ENCODE measurements around the gene AGAP9.
"Not testable (repeated sequence)": the region's sequence is repeated elsewhere in the genome, so short reads cannot be mapped to it uniquely, and the experiment has no call there.

The AGAP9 gene

DNA sequence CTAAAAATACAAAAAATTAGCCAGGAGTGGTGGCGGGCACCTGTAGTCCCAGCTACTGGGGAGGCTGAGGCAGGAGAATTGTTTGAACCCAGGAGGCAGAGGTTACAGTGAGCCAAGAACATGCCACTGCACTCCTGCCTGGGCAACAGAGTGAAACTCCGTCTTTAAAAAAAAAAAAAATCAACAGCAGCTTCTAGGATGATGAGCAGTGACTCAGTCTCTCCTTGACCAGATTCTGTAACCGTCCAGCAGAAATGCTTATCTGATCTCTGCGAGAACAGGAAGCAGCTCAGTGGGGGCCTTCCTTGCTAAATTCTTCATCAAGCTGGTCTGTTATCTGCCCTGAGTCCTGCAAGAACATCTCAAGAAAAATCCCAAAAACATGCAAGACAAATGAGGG is 37.5 kb downstream of the AGAP9 start:
- DNase-seq (ENCODE audit: low read depth), result not testable (repeated sequence)

DNA sequence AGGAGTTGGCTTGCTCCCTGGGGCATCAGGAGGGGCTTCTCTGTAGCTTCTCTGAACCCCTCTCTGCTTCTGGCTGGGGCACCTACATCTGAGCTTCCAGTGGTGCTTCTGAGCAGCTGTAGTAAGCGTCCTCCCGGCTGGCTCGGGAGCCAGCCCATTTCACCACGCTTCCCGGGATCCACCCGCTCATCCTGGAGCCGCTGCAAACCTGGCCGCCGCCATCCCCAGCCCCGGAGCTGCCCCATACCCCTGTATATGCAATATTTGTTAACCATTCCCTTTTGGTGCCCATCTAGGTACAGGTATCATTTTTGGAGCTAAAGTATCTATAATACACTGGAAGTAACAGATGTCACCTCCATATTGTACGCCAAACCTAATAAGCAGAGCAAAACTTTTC is 38.7 kb downstream of the AGAP9 start:
- DNase-seq (ENCODE audit: low read depth), result not testable (repeated sequence)

DNA sequence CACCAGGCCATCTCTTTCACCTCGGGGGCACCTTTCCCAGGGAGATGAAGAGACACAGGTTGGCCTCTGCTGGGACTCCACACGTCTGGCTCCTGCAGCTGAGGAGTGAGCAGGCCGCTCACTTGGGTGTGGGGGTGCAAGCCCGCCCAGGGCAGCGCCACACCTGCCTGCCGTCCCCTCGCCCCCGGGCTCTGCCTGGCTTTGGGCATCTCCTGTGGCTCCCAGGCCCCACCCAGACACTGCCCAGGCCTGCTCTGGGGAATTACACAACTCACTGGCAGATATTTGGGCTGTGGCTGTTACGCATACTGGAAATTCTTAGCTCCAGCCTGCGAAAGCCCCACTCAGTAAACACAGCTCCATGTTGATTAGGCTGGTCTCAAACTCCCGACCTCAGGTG is 39.5 kb downstream of the AGAP9 start, which contains the start of gene ANXA8:
Gene ANXA8, minus strand, starts transcription at position 193 of the 400 bp plus-strand sequence. Its CDS starts 182 bp downstream, at position 11.
- DNase-seq (ENCODE audit: low read depth), result not testable (repeated sequence)

DNA sequence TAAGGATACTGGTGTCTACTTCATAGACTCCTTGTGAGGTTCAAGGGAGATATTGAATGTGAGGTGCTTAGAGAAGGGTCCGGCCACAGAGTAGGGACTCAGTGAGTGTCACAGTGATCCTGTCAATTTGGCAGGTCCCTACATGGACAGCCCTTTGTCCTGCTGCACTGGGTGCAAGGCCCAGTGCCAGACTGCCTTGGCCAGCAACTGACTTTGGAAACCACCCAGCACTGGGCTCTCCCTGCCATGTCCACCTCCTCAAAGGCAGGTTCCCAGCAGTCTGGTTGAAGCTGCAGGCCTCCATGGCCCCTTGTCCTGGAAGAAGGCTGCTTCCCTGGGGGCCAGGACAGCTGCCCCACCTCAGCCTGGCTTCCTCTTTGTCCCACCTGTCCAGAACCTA is 41.1 kb downstream of the AGAP9 start:
- not testable (repeated sequence) for DNase-seq (ENCODE audit: low read depth)

DNA sequence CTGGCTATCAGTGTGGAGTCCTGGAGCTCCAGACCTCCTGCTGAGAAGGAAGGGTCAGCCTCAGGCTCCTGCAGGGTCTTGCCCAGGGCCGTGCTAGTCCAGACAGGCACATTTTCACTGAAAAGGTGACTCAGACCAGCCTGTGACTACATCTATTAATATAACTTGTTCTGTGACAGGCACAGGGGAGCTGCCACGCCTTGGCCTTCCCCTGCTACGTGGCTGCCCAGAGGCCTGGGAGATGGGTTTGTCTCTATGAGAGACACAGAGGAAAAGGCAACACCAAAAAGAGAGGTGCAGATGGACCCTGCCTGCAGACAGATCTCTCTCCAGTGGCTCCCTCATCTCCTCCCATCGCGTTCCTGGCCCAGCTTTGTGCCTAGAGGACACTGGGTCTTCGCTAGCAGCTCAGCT is 41.7 kb downstream of the AGAP9 start:
- DNase-seq (ENCODE audit: low read depth), result not testable (repeated sequence)

DNA sequence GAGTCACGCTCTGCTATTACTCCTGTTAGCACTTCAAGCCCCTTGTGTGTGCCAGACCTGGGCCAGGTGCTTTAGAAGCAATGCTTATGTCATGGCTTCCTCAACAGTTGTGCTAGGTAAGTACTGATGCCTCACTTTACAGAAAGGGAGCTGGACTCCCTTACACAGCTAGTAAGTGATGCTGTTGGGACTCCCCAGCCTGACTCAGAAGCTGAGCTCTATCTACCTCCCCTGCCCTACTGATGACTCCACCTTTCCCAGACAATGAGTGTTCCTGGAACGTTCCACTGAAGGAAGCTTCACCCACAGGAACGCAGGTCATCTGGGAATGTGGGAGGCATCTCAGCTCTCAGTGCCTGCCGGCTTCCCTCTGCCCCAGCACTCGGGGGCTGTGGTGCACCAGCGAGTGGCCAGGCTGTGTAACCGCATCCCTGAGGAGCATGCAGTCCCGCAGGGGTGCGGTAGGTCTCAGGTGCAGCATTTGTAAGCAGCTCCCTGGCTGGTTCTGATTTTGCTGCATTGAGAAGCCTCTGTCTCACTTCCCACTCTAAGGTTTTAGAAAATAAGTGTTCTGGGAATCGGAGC is 42.2 kb downstream of the AGAP9 start:
- not testable (repeated sequence) for DNase-seq (ENCODE audit: low read depth)

DNA sequence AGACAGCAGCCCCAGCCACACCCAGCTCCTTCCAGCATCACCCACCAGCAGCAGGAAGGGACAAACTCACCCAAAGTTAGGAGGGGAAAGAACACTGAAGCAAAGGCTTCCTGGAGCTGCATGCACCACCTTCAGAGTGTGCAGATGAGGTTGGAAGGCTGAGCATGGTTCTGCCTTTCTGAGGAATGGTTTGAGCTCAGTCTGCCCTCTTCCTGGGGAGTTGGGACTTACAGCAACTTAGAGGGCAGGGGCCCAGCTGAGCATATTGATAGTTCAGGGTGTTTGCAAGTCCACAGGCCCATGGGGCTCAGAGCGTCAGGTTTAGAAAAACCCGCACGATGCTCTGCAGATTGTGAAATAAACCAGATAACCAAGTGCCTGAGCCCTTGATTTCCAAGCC is 43.3 kb downstream of the AGAP9 start:
- DNase-seq (ENCODE audit: low read depth), result not testable (repeated sequence)

DNA sequence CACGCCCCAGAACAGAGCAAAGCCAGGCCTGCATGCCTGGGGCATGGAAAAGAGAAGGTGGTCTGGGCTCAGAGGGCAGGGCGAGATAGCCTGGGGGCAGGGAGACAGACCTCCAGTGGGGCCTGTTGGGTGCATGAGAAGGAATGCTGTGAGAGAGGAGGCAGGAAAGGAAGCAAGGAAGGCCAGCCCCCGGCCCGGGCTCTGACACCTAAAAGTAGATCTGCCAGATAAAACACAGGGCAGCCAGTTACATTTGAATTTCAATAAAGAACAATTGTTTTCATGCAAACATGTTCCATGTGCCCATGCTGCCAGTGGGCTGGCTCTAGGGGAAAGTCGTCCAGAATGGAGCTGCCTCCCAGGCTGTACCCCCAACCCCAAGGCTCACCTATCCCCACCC is 45.3 kb downstream of the AGAP9 start:
- not testable (repeated sequence) for DNase-seq (ENCODE audit: low read depth)

DNA sequence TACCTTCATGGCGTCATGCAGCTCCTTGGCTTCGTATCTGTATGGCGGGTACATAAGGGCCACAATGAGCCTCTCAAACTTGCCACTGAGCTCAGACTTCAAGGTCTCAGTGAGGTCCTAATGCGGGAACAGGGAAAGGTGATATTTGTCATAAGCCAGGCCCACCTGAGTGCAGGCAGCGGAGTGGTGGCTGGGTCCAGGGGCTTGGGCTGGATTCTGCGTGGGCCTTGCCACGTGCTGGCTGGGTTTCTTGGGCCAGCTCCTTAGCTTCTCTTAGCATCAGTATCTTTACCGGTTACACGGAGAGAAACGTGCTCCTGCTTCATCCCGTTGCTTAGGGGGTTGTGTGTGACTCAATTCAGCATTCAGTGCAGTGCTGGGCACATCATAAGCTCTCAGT is 46.4 kb downstream of the AGAP9 start:
- not testable (repeated sequence) for DNase-seq (ENCODE audit: low read depth)

DNA sequence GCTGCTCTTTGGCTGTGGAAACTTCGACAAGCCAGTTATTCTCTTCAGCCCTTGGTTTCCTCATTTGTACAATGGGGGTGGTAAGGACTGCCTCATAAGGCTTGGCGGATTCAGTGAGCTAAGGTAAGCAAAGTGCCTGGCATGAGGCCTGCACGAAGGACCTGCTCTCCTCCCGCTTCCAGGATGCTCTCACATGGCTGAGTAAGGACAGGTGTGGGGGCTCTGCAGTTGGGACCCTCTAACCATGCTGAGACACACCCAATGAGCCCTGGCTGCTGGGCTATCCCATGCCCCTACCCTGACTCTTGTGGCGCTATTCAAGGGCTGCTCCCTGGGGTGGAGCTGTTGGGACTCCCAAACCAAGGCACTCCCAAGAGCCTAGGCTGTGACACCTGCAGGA is 48.3 kb downstream of the AGAP9 start:
- DNase-seq (ENCODE audit: low read depth), result not testable (repeated sequence)

DNA sequence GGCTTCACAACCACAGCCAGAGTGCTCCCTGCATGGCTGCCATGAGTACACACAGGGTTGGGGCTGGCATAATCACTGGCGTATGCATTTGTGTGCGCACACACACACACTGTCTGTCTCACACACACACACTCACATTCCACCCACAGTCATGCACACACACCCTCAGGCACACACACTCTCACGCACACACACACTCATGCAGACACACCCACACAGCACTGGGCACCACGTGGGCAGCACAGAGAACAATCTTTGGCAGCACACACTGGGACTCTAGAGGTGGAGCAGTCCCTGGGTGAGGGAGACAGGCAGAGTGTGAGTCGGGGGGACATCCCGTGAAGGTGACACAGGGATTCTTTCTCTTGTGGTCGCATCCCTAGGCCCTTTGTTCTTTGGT is 49.9 kb downstream of the AGAP9 start:
- not testable (repeated sequence) for DNase-seq (ENCODE audit: low read depth)

DNA sequence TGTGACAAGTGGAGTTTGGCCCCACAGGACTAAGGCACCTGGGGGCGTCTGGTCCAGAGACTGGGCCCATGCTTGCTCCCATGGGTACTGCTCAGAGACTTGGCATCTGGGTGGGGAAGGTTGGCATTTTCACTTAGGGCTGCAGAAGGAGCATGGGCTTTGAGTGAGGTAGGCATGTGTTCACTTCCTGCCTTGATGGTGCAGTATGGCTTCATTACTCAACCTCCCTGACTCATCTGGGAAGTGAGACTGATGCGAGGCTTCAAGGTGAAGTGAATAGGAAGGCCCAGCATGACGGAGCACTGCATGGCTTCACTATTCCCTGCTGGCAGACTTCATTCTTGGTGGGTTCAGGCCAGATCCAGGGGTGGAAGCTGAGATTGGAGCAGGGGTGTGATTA is 50.8 kb downstream of the AGAP9 start:
- not testable (repeated sequence) for DNase-seq (ENCODE audit: low read depth)

DNA sequence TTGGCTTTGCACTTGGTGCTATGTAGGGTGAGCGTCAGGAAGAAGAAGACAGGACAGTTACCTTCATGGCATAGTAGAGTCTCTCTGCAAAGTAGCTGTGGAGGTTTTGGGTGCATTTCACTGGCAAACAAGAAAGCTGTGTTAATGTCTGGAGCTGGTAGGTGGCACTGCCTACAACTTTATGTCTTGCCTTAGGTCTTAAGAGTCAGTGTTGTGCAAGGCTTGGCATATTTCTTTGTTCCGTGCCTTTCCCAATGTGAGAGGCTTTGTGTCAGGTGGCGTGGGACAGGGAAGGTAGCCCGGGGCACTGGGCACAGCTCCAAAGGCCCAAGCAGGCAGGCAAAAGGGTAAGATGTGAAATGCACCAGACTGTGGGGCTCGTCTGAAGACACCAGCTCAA is 51.4 kb downstream of the AGAP9 start:
- DNase-seq (ENCODE audit: low read depth), result not testable (repeated sequence)

DNA sequence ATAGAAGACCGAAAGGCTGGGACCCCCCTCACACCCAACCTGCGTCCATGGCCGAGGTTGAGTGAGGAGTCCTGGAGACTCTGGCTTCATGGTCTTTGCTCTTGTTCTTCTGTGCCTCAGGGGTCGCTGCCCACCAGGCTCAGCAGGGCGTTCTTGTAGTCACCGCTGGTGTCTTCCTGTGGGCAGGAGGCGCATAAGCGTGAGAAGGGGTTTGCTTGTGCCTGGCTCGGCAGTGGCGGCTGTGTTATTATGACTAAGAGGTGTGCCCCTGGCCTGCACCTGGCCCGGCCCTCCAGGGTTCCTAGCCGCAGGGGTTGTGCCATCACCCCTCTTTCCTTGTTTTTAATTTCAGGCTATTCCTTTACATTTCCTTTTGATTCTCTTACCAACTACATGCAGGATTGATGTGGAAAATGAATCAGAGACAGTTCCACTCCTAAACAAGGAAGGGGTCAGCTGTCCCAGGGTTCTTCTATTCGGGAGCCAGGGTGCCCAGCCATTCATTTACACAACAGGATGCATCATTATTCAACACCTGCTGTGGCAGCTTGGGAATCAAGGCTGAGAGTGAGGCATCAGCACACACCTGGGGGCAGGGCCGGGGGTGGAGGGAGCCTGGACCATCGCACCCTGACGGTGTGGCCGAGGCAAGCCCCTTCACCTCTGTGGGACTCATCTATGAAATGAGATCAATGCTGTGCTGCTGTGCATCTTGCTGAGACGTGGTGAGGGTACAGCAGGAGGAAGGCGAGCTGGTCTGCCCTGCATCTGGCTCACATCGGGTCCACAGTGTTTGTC is 54.5 kb downstream of the AGAP9 start:
- DNase-seq (ENCODE audit: low read depth), result not testable (repeated sequence)

DNA sequence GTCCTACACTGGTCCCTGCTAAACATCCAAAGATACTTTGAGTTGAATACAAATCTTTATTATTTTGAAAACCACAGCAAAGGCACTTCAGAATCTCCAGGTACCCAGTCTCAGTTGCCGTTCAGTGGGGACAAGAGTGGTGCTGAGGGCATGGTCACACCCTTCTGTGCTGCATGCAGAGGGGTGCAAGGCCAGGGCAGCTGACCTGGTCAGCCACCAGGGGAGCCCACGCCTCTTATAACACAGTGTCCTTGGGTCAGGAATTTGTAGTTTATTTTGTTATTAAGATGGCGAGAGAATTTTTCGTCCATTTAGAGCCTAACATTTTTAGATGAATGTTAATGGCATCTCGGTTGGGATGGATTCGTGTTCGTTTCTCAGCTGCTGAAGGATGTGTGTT is 55.5 kb downstream of the AGAP9 start:
- DNase-seq (ENCODE audit: low read depth), result not testable (repeated sequence)

DNA sequence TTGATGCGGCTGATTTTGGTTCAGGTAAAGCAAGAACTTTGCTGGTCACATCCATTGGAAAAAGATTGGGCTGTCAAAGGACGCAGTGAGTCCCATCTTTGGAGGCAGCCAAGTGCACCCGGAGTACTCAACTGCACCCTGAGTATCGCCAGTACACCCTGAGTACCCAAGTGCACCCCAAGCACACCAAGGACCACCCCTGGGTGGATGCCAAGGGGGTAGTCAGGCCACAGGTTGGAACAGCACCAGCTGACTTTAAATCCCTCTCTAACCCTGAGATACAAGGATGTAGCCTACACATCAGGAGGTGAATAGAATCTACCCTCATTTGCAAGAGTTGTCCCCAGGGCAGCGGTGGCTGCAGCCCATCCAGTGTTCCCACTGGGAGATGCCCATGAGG is 56.0 kb downstream of the AGAP9 start:
- DNase-seq (ENCODE audit: low read depth), result not testable (repeated sequence)

DNA sequence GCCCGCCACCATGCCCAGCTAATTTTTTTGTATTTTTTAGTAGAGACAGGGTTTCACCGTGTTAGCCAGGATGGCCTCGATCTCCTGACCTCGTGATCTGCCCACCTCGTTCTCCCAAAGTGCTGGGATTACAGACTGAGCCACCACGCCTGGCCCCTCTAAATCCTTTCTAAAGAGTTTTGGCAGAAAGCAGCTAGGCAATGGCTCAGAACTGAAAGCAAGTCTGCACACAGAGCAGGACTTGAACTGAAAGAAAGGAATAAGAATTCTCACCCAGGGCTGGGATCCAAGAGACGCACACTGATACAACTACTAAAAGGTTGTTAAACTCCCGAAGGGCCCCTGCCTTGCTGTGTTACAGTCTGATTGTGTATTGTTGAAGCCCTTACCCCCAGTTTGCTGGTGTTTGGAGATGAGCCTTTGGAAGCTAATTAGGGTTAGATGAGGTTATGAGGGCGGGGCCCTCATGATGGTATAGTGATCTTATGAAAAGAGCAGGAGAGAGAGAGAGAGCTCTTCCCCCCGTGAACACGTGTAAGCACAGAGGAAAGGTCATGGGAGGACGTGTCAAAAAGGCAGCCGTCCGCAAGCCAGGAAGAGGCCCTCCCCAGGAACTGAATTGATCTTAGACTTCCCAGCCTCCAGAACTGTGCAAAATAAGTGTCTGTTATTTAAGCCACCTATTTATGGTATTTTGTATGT is 58.1 kb downstream of the AGAP9 start:
- not testable (repeated sequence) for DNase-seq (ENCODE audit: low read depth)

DNA sequence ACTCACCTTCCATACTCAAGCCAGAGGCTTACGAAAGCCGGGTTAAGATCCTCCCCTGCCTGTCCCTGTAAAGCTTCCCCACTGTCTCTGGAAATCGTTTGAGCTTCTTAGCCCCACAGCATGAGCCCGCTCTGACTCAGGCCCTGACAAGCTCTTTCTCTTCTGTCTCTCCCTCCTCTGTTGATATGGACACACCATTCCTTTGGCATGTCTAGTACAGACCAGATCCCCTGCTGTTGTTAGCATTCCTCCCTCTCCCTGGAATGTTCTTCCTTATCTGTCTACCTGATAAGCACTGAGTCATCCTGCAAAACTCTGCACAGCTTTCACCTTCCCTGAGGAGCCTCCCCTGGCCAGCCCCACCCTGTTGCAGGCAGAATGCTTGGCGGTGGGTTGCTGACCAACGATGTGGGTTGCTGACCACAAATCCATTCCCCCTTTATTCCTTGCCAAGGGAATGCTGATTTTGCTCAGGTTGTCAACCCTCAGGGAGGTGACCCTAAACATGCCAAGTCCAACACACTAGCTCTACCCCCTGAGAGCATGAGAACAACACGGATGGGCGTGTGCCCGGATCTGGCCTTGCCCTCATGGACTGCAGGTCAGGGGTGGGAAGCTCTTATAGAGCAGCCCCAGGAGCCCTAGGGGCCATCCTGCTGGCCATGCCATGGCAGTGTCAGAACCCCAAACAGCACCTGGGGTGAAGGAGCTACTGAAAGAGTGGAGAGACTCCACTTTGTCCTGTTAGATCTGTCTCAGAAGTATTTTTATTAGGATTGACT is 60.7 kb downstream of the AGAP9 start:
- DNase-seq (ENCODE audit: low read depth), result not testable (repeated sequence)

DNA sequence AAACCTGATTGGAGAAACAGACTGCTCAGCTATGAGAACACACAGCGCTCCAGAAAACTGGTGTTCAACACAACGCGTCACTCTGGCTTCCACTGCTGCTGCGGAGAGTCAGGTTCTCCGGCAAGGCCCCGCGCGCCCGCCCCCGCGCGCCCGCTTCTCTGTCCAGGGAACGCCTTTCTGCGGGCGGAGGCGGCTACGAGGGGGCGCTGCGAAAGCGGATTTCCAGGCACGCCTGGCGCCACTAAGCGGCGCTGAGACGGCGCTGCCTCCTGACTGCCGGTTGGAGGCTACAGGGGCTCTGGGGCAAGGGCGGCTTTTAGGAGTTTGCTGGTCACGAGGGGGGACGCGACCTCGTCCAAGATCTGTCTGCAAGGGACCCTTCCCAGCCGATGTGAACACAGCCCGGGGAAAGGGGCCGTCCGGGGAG is 62.2 kb downstream of the AGAP9 start:
- DNase-seq (ENCODE audit: low read depth), result not testable (repeated sequence)

DNA sequence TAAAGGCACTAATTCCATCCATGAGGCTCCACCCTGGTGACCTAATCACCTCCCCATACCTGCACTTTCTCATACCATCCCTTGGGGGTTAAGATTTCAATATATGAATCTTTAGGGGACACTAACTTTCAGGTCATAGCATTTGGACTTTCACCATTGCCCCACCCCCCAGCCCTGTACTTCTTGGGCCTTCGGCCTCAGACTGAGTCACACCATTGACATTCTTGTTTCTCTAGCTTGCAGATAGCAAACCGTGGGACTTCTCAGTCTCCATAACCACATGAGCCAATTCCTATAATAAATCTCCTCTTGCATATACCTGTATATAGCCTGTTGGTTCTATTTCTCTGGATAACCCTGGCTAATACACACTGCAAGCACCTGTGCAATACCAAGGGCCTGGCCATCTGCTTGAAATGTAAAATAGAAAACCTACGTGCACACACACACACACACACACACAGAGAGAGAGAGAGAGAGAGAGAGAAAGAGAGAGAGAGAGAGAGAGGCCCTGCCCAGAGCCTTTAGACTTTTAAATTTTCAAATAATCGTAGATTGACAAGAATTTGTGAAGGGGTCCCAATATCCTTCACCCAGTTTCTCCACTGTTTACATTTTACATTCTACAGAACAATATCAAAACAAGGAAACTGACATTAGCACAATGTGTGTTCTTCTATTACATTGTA is 64.8 kb downstream of the AGAP9 start:
- DNase-seq (ENCODE audit: low read depth), result no peak

DNA sequence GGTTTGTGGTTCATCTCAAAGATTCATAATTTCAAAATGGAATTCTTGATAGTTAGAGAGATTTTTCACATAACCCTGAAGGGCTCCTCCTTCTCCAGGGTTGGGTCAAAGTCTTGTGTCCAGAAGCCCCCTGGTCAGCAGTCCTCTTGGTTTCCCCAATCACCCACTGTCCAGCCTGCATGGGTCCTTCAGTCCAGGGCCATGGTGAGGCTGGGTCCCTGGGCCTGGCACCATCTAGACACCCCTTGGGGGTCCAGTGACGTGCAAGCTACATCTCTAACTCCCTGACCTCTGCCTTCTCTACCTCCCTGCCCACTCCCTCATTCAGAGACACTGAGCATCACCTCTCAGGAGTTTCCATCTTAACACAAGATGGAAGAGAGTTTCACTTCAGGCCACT is 65.6 kb downstream of the AGAP9 start:
- DNase-seq (ENCODE audit: low read depth), result no peak

DNA sequence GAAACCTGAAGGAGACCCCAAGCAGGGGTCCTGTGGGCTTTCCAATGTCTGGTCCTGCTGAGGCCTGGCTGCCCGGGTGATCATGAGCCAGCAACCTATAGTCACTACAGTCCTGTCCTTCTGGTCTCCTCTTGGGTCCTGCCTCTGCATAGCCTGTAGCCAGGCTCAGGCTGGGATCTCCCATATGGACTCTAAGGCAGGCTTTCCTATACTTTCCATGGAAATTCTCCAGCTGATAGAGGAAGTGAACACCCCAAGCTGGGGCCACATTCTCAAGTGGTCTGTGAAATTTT is 66.0 kb downstream of the AGAP9 start:
- no peak for DNase-seq (ENCODE audit: low read depth)

Measured in T-helper 22 cell (primary cell).